SH-SY5Y (cell line): Measurements from ENCODE around the gene SDC1.

Source experiments
- GATA2 ChIP-seq: IDR thresholded peaks from 2 replicates; pipeline ENCODE4 v1.6.1; 2011; ENCODE audit warnings: mild to moderate bottlenecking, low read depth, low read length
- GATA3 ChIP-seq: IDR thresholded peaks from 2 replicates; pipeline ENCODE4 v1.6.1; 2011; ENCODE audit warnings: low read depth, mild to moderate bottlenecking, low read length, moderate library complexity

GRCh38 chr2:20178249-20178607 is 46.7 kb downstream of the SDC1 start:
- no peak for TF ChIP-seq GATA3
- no peak for TF ChIP-seq GATA2
